ENCODE results near the gene CDK12.

DNA sequence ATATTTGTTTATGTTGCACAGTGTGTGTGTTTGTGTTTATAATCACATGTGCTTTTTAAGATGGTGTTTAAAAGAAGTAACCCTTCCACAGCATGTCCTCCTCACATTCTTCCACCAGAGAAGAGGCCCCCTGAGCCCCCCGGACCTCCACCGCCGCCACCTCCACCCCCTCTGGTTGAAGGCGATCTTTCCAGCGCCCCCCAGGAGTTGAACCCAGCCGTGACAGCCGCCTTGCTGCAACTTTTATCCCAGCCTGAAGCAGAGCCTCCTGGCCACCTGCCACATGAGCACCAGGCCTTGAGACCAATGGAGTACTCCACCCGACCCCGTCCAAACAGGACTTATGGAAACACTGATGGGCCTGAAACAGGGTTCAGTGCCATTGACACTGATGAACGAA, 69.2 kb downstream of the CDK12 start:
- TF ChIP-seq, protein P1, sequence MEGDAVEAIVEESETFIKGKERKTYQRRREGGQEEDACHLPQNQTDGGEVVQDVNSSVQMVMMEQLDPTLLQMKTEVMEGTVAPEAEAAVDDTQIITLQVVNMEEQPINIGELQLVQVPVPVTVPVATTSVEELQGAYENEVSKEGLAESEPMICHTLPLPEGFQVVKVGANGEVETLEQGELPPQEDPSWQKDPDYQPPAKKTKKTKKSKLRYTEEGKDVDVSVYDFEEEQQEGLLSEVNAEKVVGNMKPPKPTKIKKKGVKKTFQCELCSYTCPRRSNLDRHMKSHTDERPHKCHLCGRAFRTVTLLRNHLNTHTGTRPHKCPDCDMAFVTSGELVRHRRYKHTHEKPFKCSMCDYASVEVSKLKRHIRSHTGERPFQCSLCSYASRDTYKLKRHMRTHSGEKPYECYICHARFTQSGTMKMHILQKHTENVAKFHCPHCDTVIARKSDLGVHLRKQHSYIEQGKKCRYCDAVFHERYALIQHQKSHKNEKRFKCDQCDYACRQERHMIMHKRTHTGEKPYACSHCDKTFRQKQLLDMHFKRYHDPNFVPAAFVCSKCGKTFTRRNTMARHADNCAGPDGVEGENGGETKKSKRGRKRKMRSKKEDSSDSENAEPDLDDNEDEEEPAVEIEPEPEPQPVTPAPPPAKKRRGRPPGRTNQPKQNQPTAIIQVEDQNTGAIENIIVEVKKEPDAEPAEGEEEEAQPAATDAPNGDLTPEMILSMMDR (IDR thresholded peaks at IDR 0.05 in 2 of 3, conservative IDR thresholded peaks at IDR 0.05 in 1 of 3; ENCODE audit: insufficient read depth in 2 of 3, low read depth in 1 of 3, low read length in 3 of 3): no peak
- TF ChIP-seq SMARCB1 (IDR thresholded peaks at IDR 0.05; ENCODE audit: insufficient read length, low read depth) (no peak), POLR2AphosphoS5 (IDR thresholded peaks at IDR 0.05; ENCODE audit: control insufficient read depth, insufficient read depth, low read depth, low read length) (no peak), ZNF75A (CRISPR knock-in tag; IDR thresholded peaks at IDR 0.05) (no peak), NFATC3 (IDR thresholded peaks at IDR 0.05) (no peak), MYBL2 (IDR thresholded peaks at IDR 0.05; ENCODE audit: low read depth) (no peak), MYBL2 (CRISPR knock-in tag; IDR thresholded peaks at IDR 0.05; ENCODE audit: borderline replicate concordance) (no peak), SRF (CRISPR knock-in tag; IDR thresholded peaks at IDR 0.05) (no peak), NR3C1 (CRISPR knock-in tag; IDR thresholded peaks at IDR 0.05) (no peak), MBD2 (IDR thresholded peaks at IDR 0.05; ENCODE audit: borderline replicate concordance, low read depth) (no peak), SMAD1 (IDR thresholded peaks at IDR 0.05; ENCODE audit: low read depth, low read length, partially characterized antibody) (no peak), SIX5 (IDR thresholded peaks at IDR 0.05; ENCODE audit: borderline replicate concordance in 1 of 2, insufficient read depth in 1 of 2, low read depth in 1 of 2, low read length in 2 of 2) (no peak)
- TF ChIP-seq, protein P2, sequence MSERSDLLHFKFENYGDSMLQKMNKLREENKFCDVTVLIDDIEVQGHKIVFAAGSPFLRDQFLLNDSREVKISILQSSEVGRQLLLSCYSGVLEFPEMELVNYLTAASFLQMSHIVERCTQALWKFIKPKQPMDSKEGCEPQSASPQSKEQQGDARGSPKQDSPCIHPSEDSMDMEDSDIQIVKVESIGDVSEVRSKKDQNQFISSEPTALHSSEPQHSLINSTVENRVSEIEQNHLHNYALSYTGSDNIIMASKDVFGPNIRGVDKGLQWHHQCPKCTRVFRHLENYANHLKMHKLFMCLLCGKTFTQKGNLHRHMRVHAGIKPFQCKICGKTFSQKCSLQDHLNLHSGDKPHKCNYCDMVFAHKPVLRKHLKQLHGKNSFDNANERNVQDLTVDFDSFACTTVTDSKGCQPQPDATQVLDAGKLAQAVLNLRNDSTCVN (CRISPR knock-in tag; IDR thresholded peaks at IDR 0.05): no peak

Data from K562 (cell line).